Measurements from ENCODE around the gene NUDT4. TPM values are rescaled to one million over a fixed set of nuclear protein-coding genes. Genes with fewer than 3 reads are reported as not detected.

NUDT4 gene
- total and polyA plus RNA-seq, 2 of the 4 experiments (the other 2 are of a cell fraction): 23.6 to 25.6 TPM

DNA sequence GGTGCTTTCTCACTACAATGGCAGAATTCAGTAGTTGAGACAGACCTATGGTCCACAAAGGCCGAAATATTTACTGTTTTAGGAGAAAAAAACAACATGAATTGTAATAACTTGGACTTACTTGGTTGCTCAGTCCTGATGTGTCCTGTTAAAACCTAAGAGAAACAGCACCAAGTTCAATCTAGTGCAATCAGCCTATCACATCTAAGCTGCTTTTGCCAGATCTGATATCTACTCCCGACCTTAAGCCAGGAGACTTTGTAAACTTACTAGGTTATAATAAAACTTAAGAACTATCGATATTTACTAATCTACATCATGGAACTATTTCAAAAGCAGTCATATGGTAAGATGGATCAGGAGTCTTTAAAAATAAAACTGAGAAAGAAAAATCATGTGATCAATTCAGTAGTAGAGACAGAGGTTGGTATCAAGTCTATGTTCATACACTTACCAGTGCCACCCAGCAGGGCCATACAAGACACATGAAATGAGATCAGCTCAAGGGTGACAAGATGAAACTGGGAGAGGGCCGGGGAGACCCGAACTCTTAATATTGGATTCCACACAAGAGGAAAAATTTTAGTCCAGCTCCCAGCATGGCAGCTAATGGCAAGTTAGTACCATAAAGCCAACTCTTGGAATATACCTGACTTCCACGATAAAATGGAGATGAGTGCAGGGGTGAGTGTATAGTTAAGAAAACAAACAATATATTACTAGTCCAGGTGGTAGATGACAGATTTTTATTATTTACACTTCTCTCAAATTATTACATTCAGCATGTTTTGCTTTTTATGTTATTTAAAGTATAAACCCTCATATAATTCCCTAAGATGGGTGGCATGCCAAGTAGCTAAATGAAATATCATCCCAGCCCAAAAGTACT, 27.5 kb downstream of the NUDT4 start:
- Histone ChIP-seq H2AK9ac (replicated peaks; ENCODE audit: low read depth, low read length, poor library complexity) (no peak overlapping the region), H3K27ac (ENCODE audit: insufficient read depth, low read length) (no peak overlapping the region), H2AK5ac (ENCODE audit: low read depth, low read length) (no peak overlapping the region), H3K4ac (ENCODE audit: low read depth, low read length) (no peak overlapping the region), H3K36me3 (ENCODE audit: control insufficient read depth, insufficient read depth, low read length) (peaks cover 4% of the 10 kb centered on the region; the same call in 1 of the 2 replicates), H2AFZ (replicated peaks; ENCODE audit: low read length, poor library complexity) (no peak overlapping the region), H3K9me1 (ENCODE audit: insufficient read depth, low read length) (peaks cover 10% of the 10 kb centered on the region; the same call in 1 of the 2 replicates), H4K91ac (ENCODE audit: insufficient read depth, low read depth, low read length) (no peak overlapping the region), H2BK15ac (ENCODE audit: low read depth, low read length) (no peak overlapping the region), H2BK5ac (ENCODE audit: low read depth, low read length, poor library complexity, severe bottlenecking) (no peak overlapping the region), H3K9ac (ENCODE audit: low read depth, low read length) (no peak overlapping the region), H3K4me2 (ENCODE audit: low read depth, low read length) (no peak overlapping the region), H4K5ac (ENCODE audit: low read depth, low read length) (peak overlapping the region; percentile 42; the same call in 1 of the 2 replicates), H3K9me3 (ENCODE audit: control insufficient read depth, insufficient read depth, low read length) (no peaks in the 10 kb centered on the region), H2BK20ac (ENCODE audit: low read depth, low read length) (no peak overlapping the region), H3K23ac (ENCODE audit: low read depth, low read length) (no peak overlapping the region), H3K79me1 (ENCODE audit: low read depth in 1 of 2, low read length in 2 of 2) (peaks cover 14 to 48% of the 10 kb centered on the region in 2 experiments), H3K4me3 (ENCODE audit: insufficient read depth, low read depth, low read length) (no peak overlapping the region), H3K27me3 (ENCODE audit: control insufficient read depth, insufficient read depth, low read length) (no peaks in the 10 kb centered on the region), H3K18ac (ENCODE audit: low read depth, low read length) (no peak overlapping the region), H3K4me1 (ENCODE audit: control insufficient read depth, insufficient read depth, low read length) (no peaks in the 10 kb centered on the region), H3K14ac (replicated peaks; ENCODE audit: low read depth, low read length) (no peak overlapping the region), H4K8ac (ENCODE audit: low read depth in 2 of 2, low read length in 2 of 2) (peak overlapping the region in 1 of 2 experiments; percentile 44; a peak in 1 of 4 replicates), H4K20me1 (ENCODE audit: insufficient read depth, low read length) (no peaks in the 10 kb centered on the region), H3K56ac (ENCODE audit: extremely low read depth, insufficient read depth, low read length) (no peak overlapping the region), H2BK120ac (ENCODE audit: low read depth, low read length) (no peak overlapping the region)
- intact Hi-C loops (cut with micrococcal nuclease) (no loop called here), in situ Hi-C loops (cut with MboI; ENCODE audit: low sequenced_read_pairs) (loop anchor here (25.0 kb wide), 1 partner anchor 618 kb away; no protein-coding TSS in a partner anchor), dilution Hi-C loops (cut with HindIII; ENCODE audit: low sequenced_read_pairs, unreplicated experiment) (no loop called here)
- DNase-seq (no peak), ATAC-seq (ENCODE audit: low read depth) (no peak)
- POLR2A ChIA-PET (ENCODE audit: unreplicated experiment): no interaction called here
- TF ChIP-seq POLR2A (IDR thresholded peaks at IDR 0.05; ENCODE audit: low read depth, low read length) (0 out of 2 replicates have a peak, but pooled peaks have one; percentile 9), MAFK (IDR thresholded peaks at IDR 0.05; ENCODE audit: low read depth, low read length) (no peak)
- WGBS, 2 experiments (ENCODE audit: extremely low coverage in 2 of 2, insufficient read length in 1 of 2): no CpG with 5 or more reads among the region's 6 CpGs
- BruUV-seq (replicated peaks): no TSS peak
- CTCF ChIA-PET: no interaction called here

All from IMR-90 (cell line).